HG02610 (cell line): ENCODE data around the gene NPTN.

Experiments
- ATAC-seq: cut with Tn5 transposase; IDR thresholded peaks from one replicate; pipeline ENCODE4 v1.9.1; 2021; ENCODE audit warnings: mild to moderate bottlenecking, moderate library complexity; ENCODE audit not compliant: unreplicated experiment

NPTN gene

DNA sequence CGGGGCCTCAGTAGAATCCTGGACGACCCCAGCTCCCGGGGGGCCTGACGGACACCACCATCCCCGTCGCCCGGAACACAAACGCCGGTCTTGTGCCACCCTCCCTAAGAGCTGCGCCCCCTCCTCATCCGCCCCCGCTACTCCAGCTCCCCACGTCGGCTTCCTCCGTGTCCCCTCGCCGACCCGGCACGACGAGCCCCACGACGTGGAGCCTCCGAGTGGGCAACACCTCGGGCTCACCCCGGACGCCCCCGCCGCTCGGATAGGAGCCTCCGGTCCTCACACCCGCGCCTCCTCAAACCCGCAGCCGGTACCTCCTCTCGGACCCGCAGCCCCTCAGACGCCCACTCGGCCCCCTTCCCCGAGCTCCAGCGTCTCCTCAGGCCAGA is 525 bp downstream of the NPTN start:
- no peak for ATAC-seq

DNA sequence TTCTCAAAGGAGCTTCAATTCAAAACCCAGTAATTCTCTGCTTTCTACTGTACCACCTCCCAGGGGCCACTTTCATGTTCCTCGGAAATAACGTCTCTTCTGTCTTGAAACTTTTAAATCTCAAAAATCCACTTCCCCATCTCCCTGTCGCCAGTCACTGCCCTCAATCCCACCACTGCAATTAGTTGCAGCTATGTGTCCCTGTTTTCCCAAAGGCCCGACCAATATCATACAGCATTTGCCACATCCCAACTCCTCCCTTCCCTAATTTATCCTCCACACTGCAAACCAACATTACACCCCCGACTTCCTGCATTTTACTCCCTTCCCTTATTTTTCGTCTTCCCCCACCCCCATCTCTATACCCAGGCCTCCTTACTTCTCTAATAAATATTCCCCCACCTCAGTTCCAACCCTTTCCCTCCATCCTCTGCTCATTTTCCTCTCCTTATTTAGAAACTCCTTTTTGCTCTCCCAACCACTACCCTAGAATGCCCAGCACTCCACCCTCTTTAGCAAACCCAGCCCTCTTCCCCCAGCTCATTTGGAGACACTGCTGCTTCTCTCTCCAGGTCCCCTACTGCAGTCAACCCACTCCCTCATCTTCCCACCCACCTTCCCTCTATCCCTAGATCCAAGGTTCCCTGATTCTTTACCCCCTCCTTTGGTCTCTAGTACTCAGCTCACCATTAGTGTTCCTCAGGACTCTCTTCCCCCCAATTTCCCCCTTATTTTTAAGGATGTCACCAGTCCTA is 1.1 kb downstream of the NPTN start:
- ATAC-seq: no peak

DNA sequence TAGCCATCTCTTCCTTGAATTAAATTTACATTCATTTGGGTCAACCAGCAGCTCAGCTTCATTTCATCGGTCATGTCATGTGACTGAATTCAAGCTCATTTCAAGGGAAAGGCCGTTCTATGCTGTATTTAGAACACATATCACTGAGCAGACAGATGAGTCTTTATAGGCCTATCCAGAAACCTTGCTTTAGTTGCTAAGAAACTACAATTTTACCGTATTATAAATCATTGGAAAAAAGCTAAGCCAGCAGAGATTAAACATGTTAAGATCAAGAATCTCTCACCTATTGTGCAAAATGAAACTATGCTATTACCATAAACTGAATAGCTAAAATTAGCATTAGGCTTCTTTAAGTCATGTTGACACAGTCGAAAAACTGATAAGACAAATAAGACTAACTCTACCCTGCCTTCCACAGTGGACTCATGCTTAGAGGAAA is 2.2 kb downstream of the NPTN start:
- no peak for ATAC-seq

DNA sequence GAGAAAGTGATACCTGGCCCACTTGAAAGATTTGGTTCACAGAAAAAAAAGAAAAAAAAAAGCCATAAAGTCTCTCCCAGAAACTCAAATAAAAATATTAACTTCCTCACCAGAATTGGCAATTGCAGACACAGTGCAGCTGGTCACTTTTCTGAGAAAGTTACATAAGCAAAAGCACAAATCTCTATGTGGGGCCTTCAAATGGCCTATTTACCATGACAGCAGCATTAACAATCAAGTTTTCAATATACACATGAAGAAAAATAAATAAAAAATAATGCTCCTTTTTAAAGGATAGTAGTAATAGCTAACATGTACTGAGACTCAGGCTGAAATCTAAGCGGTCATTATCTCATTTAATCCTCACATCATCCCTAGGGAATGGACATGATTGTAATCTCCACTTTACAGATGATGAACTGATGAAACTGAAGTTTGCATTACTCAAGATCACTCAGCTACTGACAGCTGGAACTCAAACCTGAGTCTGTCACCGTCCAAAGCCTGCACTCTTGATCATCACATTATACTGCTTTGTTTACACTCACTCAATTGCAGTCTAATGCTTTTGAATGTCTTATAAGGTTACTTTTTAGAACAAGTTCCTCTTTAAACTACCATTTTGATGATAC is 3.3 kb downstream of the NPTN start:
- no peak for ATAC-seq

DNA sequence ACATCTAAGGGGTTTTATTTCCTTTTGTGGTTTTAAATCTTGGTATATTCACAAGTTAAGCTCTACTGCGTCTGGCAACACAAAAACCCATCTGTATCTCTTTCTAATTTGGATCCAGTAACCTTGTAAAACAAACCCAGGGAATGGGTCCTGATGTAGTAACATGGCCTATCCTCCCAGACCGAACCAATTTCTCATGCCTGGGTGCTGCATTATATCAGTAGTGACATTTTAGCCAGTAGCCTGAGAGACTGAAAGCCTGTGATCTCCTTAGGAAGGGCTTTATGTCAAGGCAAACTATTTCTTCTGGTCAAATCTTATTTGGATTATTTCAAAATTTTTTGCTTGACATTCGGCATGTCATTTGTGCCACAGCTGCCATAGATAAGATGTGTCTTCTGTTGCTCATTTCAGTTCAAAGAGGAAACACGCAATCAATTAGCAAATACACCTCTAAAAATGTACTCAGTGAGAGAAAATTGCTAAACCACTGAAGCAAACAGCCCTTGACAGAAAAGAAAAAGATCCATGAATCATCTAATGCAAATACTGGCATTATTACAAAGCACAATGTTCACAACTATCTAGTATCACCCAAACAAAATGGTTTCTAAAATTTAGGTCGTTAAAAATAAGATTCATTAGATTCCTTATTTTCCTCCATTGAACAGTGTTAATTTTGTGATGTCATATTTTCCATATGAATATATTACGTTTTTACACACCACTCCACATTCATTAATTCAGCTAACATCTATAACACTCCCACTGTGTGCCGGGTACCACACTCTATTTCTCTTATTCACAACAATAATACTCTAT is 4.0 kb downstream of the NPTN start:
- no peak for ATAC-seq

DNA sequence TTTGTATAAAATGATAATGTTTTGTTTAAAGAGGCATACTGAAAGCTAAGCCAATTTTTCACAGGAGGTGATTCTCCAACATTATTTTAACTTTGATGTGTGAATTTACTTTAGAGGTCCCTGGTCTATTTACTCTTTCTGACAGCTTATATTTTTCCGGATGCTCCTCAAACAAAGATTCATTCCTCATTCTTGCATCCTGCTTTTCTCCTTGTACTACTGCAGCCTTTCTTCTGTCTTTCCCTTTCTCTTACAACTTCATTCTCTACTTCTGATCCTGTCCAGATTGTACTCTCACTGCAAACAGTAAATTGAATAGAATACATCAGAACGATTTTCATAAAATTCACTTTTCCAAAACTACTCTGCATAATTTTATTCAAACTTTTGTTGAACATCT is 5.1 kb downstream of the NPTN start:
- ATAC-seq: no peak

DNA sequence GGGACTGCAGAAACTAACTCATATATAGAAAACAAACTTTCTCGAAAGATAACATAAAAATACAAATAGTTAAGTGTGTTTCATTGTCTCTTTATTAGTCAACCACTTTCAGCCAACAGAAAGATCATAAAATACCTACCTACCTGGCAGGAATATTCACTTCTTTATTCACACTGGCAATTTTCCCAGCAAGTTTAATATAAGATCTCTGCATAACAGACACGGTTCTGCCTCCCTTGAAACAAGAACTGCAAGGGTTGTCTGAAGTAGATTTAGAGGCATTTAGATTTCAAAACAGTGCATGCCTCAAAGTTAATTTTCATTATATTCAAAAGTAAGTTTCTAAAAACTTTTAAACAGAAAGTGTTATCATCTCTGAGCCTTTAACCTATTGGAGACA is 7.1 kb downstream of the NPTN start:
- no peak for ATAC-seq

DNA sequence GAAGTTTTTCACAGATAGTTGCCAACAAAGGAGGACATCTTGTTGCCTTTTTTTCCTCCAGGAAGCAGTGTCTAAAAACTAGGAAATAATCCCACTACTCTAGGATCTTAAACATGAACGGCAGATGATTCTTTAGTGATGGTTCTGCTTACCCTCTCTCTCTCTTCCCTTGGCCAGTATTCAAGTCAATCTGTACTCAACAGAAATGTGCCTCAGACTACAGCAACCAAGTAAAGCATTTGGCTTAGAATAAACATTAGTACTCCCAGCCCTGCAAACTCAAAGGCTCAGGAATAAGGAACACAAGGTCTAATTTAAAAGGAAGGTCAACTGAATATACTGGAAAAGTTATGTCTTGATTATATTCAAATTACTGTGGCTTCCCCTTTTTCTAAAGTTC is 8.7 kb downstream of the NPTN start:
- no peak for ATAC-seq

DNA sequence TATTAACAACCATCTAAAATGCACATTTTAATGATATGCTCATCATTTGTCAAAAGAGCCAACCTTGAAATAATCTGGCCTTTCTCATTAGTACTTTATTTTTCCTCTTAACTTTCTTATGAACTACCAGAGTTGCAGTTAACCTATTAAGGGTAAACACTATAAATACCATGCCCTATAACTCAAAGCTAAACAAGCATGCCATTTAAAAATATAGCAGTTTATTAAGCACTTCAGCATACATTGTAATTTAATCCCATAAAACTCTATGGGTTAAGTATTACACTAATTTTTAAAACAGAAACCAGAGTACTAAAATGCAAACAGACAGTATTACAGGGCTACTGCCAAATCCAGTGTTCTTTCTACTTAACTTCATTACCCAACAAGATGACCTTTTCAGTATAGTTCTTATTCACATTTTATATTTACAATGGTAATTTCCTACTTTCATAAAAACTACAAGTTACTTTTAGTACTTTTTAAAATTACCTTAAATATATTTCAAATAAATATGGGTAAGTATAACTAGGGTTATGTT is 11.8 kb downstream of the NPTN start:
- ATAC-seq: no peak

DNA sequence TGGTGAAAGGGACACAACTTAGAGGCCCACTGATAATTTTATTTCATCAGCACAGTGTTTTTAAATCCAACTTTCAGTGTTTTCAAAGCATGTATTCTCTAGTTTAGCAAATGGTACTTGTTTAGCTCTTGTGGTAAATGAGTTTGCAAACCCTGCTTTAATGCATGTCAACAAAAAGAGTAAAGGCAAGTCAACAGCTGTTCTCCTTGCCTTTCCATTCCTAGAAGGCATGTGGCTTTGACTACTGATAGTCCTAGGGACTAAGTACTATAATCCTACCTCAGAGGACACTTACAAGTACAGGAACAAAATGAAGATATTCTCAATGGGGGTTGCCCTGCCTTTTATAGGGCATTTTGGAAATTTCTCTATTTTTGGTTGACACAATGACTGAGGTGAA is 13.1 kb downstream of the NPTN start:
- ATAC-seq: no peak

DNA sequence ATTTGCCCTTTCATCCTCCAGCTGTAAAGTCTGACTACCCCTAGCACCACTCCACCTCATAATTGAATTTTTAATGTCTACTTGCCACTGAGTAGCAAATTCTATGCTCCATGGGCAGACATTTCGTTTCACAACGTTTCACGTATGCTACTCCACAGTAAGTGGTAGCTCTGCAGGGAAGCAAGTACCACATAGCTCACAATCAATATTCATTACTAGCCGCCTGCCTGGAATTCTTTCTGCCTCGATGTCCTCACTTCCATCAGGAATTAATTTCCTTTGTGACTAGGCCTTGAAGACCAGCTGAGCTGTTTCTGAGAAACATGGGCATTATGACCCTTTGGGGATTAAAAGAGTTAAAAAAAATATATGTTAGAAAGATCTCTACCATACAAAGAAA is 15.3 kb downstream of the NPTN start:
- ATAC-seq: no peak

DNA sequence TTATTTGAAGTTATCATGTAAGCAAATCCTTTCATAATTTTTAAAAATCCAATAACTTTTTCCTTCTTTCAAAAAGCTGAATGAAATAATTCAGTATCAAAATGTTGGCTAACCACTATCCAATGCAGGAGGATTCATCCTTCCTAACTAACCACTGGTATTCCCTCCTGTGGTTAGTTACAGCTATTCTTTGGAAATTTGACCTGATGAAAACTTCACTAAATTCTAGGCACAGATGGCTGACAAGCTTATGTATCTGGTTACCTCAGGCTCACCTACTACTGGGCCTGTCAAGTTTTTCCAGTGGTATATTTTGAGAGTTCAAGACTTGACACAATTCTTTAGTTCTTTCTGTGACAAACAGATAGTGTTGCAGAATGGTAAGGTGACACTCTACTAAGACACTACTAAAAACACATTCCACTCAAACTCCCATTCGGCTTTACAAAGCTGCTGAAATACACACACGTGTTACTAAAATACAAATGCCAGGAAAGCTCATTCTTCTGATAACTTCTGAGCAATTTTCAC is 15.8 kb downstream of the NPTN start:
- ATAC-seq: no peak

DNA sequence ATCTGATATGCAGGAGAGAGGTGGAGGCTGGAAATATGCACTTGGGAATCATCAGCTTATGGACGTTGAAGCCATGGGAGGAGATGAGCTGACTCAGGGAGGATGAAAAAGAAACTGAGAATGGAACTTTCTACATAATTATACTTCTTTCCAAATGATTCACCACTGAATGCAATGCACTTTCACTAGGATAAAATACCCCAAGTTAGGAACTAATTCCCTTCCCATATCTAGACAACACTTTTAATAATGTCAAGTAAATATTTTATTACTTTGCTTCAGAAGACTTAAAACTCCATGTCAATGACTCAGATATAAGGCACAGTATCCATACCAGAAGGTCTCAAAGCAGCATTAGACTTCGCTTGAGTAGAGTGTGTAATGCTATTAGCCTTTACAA is 24.2 kb downstream of the NPTN start:
- ATAC-seq: peak; percentile 43

DNA sequence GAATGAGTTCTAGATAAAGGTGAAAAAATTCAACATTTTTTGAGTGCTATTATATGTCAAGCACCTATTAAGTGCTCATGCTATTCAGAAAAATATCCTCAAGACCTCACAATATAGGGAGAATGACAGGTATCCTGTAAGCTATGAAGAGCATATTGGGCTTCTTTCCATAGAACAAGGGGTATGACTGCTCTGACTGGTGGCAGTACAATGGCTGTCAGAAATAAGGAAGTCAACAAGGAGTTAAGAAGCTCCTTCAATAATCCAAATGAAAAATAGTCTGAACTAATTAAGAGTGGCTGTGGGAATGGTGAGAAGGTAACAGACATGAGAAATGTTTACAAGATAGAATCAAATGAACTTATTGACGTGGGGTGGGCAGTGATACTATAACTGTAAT is 24.7 kb downstream of the NPTN start:
- peak; percentile 8 for ATAC-seq

DNA sequence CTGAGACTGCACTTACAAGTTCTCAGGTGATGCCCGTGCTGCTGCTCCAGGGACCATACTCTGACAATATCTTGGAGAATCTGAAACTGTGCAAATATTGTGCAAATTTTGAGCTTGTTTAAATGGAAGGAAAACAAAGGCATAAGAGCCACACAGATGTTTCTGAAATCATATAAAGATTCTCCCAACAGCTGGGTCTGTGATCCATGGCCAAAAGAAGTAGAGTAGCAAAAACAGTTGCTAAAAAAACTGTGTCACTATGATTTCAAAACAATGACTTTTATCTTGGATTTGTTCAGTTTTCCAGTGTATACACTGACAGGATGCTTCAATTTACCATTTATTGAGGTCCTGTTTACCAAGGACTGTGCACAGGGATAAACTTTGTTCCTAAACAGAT is 25.3 kb downstream of the NPTN start:
- no peak for ATAC-seq

DNA sequence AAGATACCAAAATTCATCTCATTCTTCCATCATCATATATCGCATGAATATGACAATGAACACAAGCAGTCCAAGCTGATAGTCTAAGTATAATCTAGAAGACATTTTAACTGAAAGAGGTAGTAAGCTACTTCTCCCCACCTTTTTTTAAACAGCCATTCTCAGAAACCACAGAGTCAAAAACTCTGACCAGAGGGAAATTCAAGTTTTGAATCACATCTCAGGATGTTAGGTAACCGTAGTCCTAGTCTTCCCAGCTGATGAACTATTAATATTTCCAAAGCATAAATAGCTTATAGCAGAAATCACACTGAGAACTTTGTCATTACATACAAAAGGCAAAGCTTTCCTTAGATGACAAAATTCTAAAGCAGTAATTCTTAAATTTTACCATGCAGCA is 25.8 kb downstream of the NPTN start:
- ATAC-seq: no peak

DNA sequence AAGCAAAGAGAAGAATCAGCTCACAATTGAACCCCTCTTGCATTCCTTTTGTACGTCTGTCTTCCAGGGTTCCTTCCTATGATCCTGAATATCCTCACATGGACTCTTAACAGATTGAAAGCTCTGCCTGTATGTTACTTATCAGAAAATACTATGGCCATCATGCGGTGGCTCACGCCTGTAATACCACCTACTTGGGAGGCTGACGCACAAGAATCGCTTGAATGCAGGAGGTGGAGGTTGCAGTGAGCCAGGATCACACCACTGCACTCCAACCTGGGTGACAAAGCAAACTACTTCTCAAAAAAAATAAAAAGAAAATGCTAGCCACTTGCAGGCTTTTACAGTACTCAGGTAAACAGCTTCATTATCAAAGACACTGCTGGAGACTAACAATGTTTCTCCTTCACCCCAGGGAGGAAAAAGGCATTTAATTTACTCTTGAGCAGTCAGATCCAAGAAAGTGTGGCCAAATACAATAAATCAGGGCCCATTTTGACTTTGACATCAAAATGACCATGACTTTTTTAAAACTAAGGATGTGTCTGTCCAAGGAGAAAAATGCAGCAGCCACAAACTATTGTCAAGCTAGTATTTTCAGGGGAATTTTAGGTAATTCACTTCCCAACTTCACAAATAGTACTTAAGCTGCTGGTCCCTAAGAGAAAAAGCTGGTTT is 27.3 kb downstream of the NPTN start:
- no peak for ATAC-seq

DNA sequence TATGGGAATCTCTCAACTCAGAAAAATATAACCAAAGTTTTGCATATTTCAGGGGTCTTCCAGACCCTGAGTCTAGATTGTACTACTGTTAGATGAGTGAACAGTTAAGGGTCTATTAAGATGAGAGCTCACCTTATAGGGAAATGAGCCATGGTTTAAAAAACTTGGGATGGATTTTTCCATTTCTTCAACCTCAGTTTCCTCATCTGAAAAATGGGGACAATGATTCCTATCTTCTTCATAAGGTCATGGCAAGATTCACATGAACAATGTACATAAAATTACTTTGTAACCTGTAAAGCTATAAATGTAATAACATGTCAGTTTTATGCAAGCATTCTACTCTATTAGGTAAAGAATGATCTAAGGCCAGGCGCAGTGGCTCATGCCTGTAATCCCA is 28.7 kb downstream of the NPTN start:
- ATAC-seq: no peak

DNA sequence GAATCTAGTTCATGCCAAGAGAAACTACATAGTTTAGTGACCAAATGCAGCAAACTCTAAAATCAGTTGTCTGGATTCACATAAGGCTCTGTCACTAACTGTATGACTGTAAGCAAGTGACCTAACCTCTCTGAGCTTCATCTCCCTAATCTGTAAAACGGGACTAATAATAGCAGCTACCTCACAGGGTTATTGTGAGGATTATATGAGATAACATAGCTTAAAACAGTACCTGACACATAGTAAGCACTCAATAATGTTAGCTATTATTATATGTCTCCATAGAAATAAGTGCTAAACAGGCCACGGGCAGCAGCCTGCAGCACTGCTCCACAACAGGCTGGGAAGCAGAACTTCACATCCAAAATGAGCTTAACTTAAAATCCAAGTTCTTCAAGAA is 30.2 kb downstream of the NPTN start:
- ATAC-seq: no peak

DNA sequence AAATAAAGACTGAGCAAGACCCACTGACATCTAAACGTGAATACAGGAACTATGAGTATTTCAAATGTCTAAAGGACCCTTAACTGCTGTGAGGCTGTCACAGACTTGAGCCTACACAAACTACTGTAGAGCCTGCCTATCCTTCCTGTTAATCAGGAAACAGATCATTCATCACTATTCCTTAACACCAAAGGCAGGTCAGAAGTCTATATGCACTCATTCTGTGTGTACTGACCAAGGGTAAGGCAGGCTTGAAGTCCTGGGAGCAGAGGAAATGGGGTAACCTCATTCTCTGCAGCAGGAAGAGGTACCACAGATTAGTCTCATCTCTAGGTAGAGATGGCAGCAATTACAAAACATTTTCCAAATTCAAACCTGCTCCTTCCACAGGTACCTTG is 30.7 kb downstream of the NPTN start:
- ATAC-seq: no peak
